WTC11 (cell line): ENCODE results near the gene CAMTA1. TPM values are rescaled to one million over a fixed set of nuclear protein-coding genes. Genes with fewer than 3 reads are reported as not detected.

Experiments
- ATAC-seq: fragments of 200-7000 bp; cut with Tn5 transposase; 2 replicates; pipeline ENCODE4 v1.10.0; 2021; ENCODE audit warnings: mild to moderate bottlenecking, moderate library complexity
- CTCF ChIA-PET: fragments of 300-600 bp; sonication (Branson Sonifier 250); formaldehyde crosslinking; loops from one replicate; lab custom pipeline; 2021; ENCODE audit warnings: antibody characterized with exemption; lab: Charles Lee
- POLR2A ChIA-PET: fragments of 350-600 bp; sonication (Branson Sonifier 250); formaldehyde crosslinking; loops from one replicate; lab custom pipeline; 2021; ENCODE audit warnings: antibody characterized with exemption; lab: Charles Lee
- DNase-seq: peaks from one replicate; pipeline ENCODE4 v3.0.0; 2021; ENCODE audit warnings: low spot score
- H3K27ac Mint-ChIP-seq: 2 replicates; pipeline ENCODE4 v1.8.0; 2021; ENCODE audit warnings: mixed read lengths
- H3K27me3 Mint-ChIP-seq: 2 replicates; pipeline ENCODE4 v1.8.0; 2021; ENCODE audit warnings: low read depth, mild to moderate bottlenecking, moderate library complexity, mixed read lengths
- H3K36me3 Mint-ChIP-seq: 2 replicates; pipeline ENCODE4 v1.8.0; 2021; ENCODE audit warnings: mixed read lengths
- H3K4me1 Mint-ChIP-seq: 2 replicates; pipeline ENCODE4 v1.8.0; 2022; ENCODE audit warnings: mixed read lengths
- H3K4me3 Mint-ChIP-seq: 2 replicates; pipeline ENCODE4 v1.8.0; 2021; ENCODE audit warnings: mild to moderate bottlenecking, moderate library complexity, mixed read lengths
- H3K9me3 Mint-ChIP-seq: 2 replicates; pipeline ENCODE4 v1.8.0; 2021; ENCODE audit warnings: mixed read lengths
- EMX1 ChIP-seq: fragments of 250-450 bp; sonication (Bioruptor Pico); IDR thresholded peaks from 2 replicates; pipeline ENCODE4 v1.8.0; 2021; ENCODE audit warnings: mild to moderate bottlenecking
- ESRRA ChIP-seq: sonication (generic); formaldehyde crosslinking; IDR thresholded peaks from 2 replicates; pipeline ENCODE4 v1.8.1; 2022; ENCODE audit warnings: mild to moderate bottlenecking, missing genetic modification reagents, borderline replicate concordance
- ETV6 ChIP-seq: sonication (generic); formaldehyde crosslinking; IDR thresholded peaks from 2 replicates; pipeline ENCODE4 v1.8.1; 2022; ENCODE audit warnings: mild to moderate bottlenecking, missing genetic modification reagents
- FOXP4 ChIP-seq: sonication (generic); formaldehyde crosslinking; IDR thresholded peaks from 2 replicates; pipeline ENCODE4 v1.8.0; 2022; ENCODE audit warnings: mild to moderate bottlenecking, missing genetic modification reagents
- HMGA2 ChIP-seq: fragments of 250-450 bp; sonication (Bioruptor Pico); IDR thresholded peaks from 2 replicates; pipeline ENCODE4 v1.4.0; 2021; ENCODE audit warnings: mild to moderate bottlenecking, moderate library complexity
- PRDM15 ChIP-seq: sonication (generic); formaldehyde crosslinking; IDR thresholded peaks from 2 replicates; pipeline ENCODE4 v1.8.0; 2022; ENCODE audit warnings: missing genetic modification reagents
- TEAD4 ChIP-seq: sonication (generic); formaldehyde crosslinking; IDR thresholded peaks from 2 replicates; pipeline ENCODE4 v1.8.0; 2022; ENCODE audit warnings: mild to moderate bottlenecking, missing genetic modification reagents
- ZNF138 ChIP-seq: sonication (generic); formaldehyde crosslinking; conservative IDR thresholded peaks from 2 replicates; pipeline ENCODE4 v1.8.1; 2022; ENCODE audit warnings: mild to moderate bottlenecking, moderate library complexity, missing genetic modification reagents
- ZNF263 ChIP-seq: sonication (generic); formaldehyde crosslinking; IDR thresholded peaks from 2 replicates; pipeline ENCODE4 v1.8.1; 2022; ENCODE audit warnings: low read depth, mild to moderate bottlenecking, moderate library complexity, missing genetic modification reagents
- ZNF317 ChIP-seq: sonication (generic); formaldehyde crosslinking; IDR thresholded peaks from 2 replicates; pipeline ENCODE4 v1.8.1; 2023; ENCODE audit warnings: low read depth, mild to moderate bottlenecking, moderate library complexity, missing genetic modification reagents, borderline replicate concordance
- ZNF671 ChIP-seq: fragments of 250-450 bp; sonication (Bioruptor Pico); IDR thresholded peaks from 2 replicates; pipeline ENCODE4 v1.8.0; 2021; ENCODE audit warnings: mild to moderate bottlenecking
- total RNA-seq: library from RNA; stranded (reverse); gene quantifications from 3 replicates; pipeline ENCODE4 v1.2.3, GENCODE V29; 2021
- TF ChIP-seq, protein P1 (sequence below): sonication (generic); formaldehyde crosslinking; IDR thresholded peaks from 2 replicates; pipeline ENCODE4 v1.8.1; 2023; ENCODE audit warnings: mild to moderate bottlenecking, missing genetic modification reagents
- TF ChIP-seq, protein P2 (sequence below): fragments of 250-450 bp; sonication (Bioruptor Pico); IDR thresholded peaks from 2 replicates; pipeline ENCODE4 v2.1.2; 2022; ENCODE audit warnings: mild to moderate bottlenecking, moderate library complexity
- TF ChIP-seq, protein P3 (sequence below): fragments of 250-450 bp; sonication (Bioruptor Pico); IDR thresholded peaks from 2 replicates; pipeline ENCODE4 v1.9.0; 2021; ENCODE audit warnings: mild to moderate bottlenecking, borderline replicate concordance
- TF ChIP-seq, protein P4 (sequence below): sonication (generic); formaldehyde crosslinking; conservative IDR thresholded peaks from 2 replicates; pipeline ENCODE4 v1.8.1; 2023; ENCODE audit warnings: mild to moderate bottlenecking, low read depth, missing genetic modification reagents, moderate library complexity
- TF ChIP-seq, protein P5 (sequence below): sonication (generic); formaldehyde crosslinking; IDR thresholded peaks from 2 replicates; pipeline ENCODE4 v1.8.1; 2022; ENCODE audit warnings: mild to moderate bottlenecking, moderate library complexity, missing genetic modification reagents

The CAMTA1 gene
- total RNA-seq, 1 experiment from 2014 or later = 86.4 TPM

- CTCF ChIA-PET = interaction anchor here (0.8 to 6.8 kb wide), 10 partner anchors 10 to 611 kb away, joined by 3 to 133 read pairs (median 4); no protein-coding TSS in a partner anchor
- ATAC-seq (peak; percentile 33), DNase-seq (peak; percentile 30)
These were observed 895.7 kb downstream of the CAMTA1 start for GRCh38 chr1:7680955-7681268.

More at GRCh38 chr1:7680955-7681268, 895.7 kb downstream of the CAMTA1 start:
- 0 out of 2 replicates have a peak, but pooled peaks cover under 1% of the 10 kb centered on the region for H3K4me1 Mint-ChIP-seq
- H3K27me3 Mint-ChIP-seq = peaks cover 22% of the 10 kb centered on the region
- TF ChIP-seq TEAD4 (CRISPR knock-in tag) = no peak
- no peak for TF ChIP-seq FOXP4
- no peak for TF ChIP-seq ZNF671 (CRISPR knock-in tag)
- TF ChIP-seq, protein P1, sequence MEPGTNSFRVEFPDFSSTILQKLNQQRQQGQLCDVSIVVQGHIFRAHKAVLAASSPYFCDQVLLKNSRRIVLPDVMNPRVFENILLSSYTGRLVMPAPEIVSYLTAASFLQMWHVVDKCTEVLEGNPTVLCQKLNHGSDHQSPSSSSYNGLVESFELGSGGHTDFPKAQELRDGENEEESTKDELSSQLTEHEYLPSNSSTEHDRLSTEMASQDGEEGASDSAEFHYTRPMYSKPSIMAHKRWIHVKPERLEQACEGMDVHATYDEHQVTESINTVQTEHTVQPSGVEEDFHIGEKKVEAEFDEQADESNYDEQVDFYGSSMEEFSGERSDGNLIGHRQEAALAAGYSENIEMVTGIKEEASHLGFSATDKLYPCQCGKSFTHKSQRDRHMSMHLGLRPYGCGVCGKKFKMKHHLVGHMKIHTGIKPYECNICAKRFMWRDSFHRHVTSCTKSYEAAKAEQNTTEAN (CRISPR knock-in tag) = no peak
- TF ChIP-seq HMGA2 (CRISPR knock-in tag) = no peak
- no peak for TF ChIP-seq ZNF138 (CRISPR knock-in tag)
- TF ChIP-seq, protein P2, sequence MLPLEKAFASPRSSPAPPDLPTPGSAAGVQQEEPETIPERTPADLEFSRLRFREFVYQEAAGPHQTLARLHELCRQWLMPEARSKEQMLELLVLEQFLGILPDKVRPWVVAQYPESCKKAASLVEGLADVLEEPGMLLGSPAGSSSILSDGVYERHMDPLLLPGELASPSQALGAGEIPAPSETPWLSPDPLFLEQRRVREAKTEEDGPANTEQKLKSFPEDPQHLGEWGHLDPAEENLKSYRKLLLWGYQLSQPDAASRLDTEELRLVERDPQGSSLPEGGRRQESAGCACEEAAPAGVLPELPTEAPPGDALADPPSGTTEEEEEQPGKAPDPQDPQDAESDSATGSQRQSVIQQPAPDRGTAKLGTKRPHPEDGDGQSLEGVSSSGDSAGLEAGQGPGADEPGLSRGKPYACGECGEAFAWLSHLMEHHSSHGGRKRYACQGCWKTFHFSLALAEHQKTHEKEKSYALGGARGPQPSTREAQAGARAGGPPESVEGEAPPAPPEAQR = no peak
- TF ChIP-seq, protein P3, sequence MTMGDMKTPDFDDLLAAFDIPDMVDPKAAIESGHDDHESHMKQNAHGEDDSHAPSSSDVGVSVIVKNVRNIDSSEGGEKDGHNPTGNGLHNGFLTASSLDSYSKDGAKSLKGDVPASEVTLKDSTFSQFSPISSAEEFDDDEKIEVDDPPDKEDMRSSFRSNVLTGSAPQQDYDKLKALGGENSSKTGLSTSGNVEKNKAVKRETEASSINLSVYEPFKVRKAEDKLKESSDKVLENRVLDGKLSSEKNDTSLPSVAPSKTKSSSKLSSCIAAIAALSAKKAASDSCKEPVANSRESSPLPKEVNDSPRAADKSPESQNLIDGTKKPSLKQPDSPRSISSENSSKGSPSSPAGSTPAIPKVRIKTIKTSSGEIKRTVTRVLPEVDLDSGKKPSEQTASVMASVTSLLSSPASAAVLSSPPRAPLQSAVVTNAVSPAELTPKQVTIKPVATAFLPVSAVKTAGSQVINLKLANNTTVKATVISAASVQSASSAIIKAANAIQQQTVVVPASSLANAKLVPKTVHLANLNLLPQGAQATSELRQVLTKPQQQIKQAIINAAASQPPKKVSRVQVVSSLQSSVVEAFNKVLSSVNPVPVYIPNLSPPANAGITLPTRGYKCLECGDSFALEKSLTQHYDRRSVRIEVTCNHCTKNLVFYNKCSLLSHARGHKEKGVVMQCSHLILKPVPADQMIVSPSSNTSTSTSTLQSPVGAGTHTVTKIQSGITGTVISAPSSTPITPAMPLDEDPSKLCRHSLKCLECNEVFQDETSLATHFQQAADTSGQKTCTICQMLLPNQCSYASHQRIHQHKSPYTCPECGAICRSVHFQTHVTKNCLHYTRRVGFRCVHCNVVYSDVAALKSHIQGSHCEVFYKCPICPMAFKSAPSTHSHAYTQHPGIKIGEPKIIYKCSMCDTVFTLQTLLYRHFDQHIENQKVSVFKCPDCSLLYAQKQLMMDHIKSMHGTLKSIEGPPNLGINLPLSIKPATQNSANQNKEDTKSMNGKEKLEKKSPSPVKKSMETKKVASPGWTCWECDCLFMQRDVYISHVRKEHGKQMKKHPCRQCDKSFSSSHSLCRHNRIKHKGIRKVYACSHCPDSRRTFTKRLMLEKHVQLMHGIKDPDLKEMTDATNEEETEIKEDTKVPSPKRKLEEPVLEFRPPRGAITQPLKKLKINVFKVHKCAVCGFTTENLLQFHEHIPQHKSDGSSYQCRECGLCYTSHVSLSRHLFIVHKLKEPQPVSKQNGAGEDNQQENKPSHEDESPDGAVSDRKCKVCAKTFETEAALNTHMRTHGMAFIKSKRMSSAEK (CRISPR knock-in tag) = no peak
- 0 out of 2 replicates have a peak, but pooled peaks have one; percentile 20 for TF ChIP-seq ESRRA
- TF ChIP-seq PRDM15 (CRISPR knock-in tag) = no peak
- TF ChIP-seq, protein P4, sequence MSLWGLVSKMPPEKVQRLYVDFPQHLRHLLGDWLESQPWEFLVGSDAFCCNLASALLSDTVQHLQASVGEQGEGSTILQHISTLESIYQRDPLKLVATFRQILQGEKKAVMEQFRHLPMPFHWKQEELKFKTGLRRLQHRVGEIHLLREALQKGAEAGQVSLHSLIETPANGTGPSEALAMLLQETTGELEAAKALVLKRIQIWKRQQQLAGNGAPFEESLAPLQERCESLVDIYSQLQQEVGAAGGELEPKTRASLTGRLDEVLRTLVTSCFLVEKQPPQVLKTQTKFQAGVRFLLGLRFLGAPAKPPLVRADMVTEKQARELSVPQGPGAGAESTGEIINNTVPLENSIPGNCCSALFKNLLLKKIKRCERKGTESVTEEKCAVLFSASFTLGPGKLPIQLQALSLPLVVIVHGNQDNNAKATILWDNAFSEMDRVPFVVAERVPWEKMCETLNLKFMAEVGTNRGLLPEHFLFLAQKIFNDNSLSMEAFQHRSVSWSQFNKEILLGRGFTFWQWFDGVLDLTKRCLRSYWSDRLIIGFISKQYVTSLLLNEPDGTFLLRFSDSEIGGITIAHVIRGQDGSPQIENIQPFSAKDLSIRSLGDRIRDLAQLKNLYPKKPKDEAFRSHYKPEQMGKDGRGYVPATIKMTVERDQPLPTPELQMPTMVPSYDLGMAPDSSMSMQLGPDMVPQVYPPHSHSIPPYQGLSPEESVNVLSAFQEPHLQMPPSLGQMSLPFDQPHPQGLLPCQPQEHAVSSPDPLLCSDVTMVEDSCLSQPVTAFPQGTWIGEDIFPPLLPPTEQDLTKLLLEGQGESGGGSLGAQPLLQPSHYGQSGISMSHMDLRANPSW = no peak
- TF ChIP-seq ZNF317 = no peak
- no peak for TF ChIP-seq EMX1 (CRISPR knock-in tag)
- TF ChIP-seq, protein P5, sequence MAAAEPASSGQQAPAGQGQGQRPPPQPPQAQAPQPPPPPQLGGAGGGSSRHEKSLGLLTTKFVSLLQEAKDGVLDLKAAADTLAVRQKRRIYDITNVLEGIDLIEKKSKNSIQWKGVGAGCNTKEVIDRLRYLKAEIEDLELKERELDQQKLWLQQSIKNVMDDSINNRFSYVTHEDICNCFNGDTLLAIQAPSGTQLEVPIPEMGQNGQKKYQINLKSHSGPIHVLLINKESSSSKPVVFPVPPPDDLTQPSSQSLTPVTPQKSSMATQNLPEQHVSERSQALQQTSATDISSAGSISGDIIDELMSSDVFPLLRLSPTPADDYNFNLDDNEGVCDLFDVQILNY (CRISPR knock-in tag) = no peak
- peak; percentile 8; the same call in 1 of the 2 replicates for TF ChIP-seq ETV6 (CRISPR knock-in tag)
- TF ChIP-seq ZNF263 (CRISPR knock-in tag) = no peak
- H3K27ac Mint-ChIP-seq = no peak overlapping the region
- H3K36me3 Mint-ChIP-seq = no peaks in the 10 kb centered on the region
- no peaks in the 10 kb centered on the region for H3K9me3 Mint-ChIP-seq
- H3K4me3 Mint-ChIP-seq = peak overlapping the region; percentile 63
- POLR2A ChIA-PET = interaction anchor here (2.3 kb wide), 1 partner anchor 23 kb away, joined by 17 read pairs; no protein-coding TSS in a partner anchor
